PC-9 (cell line): ENCODE measurements around the gene ALPG. TPM values are rescaled to one million over a fixed set of nuclear protein-coding genes. Genes with fewer than 3 reads are reported as not detected.
"Not testable (repeated sequence)": the region's sequence is repeated elsewhere in the genome, so short reads cannot be mapped to it uniquely, and the experiment has no call there.

ENCODE experiments used
- BruUV-seq: library from RNA; stranded (reverse); fragments of 400-500 nt; replicated peaks from 2 replicates; lab custom pipeline; 2021; lab: Mats Ljungman, UMichigan
- CTCF ChIA-PET: fragments of 300-600 bp; sonication (Branson Sonifier 250); formaldehyde crosslinking; loops from one replicate; lab custom pipeline; 2022; ENCODE audit warnings: antibody characterized with exemption; lab: Charles Lee
- POLR2A ChIA-PET: fragments of 300-600 bp; sonication (Branson Sonifier 250); formaldehyde crosslinking; loops from one replicate; lab custom pipeline; 2022; ENCODE audit warnings: antibody characterized with exemption; ENCODE audit not compliant: unreplicated experiment; lab: Charles Lee
- DNase-seq, 2 experiments: peaks; one replicate each; pipeline versions ENCODE4 v3.0.0 to v3.0.0-alpha.2; 2015 to 2022; ENCODE audit warnings: mixed read lengths in 1 of 2
- H2AFZ ChIP-seq: fragments of 200-600 bp; sonication (generic); 2 replicates; pipeline ENCODE4 v1.8.1; 2017; ENCODE audit warnings: antibody characterized with exemption
- H3F3A ChIP-seq: fragments of 200-600 bp; sonication (generic); 2 replicates; pipeline ENCODE4 v1.8.1; 2017; ENCODE audit warnings: antibody characterized with exemption, mild to moderate bottlenecking, low read depth; ENCODE audit not compliant: insufficient read depth
- H3K27ac ChIP-seq: fragments of 200-600 bp; sonication (generic); 2 replicates; pipeline ENCODE4 v1.6.1; 2016; ENCODE audit warnings: mixed run types
- H3K27me3 ChIP-seq: fragments of 200-600 bp; sonication (generic); 2 replicates; pipeline ENCODE4 v1.6.1; 2016; ENCODE audit warnings: low read depth, mixed run types; ENCODE audit not compliant: insufficient read depth
- H3K36me3 ChIP-seq: fragments of 200-600 bp; sonication (generic); 2 replicates; pipeline ENCODE4 v1.6.1; 2016; ENCODE audit warnings: low read depth, mixed run types
- H3K4me1 ChIP-seq: fragments of 200-600 bp; sonication (generic); replicated peaks from 2 replicates; pipeline ENCODE4 v1.6.1; 2016; ENCODE audit warnings: mixed run types; ENCODE audit not compliant: insufficient read depth
- H3K4me2 ChIP-seq: fragments of 200-600 bp; sonication (generic); 2 replicates; pipeline ENCODE4 v1.6.1; 2017; ENCODE audit warnings: mixed run types
- H3K4me3 ChIP-seq: fragments of 200-600 bp; sonication (generic); 2 replicates; pipeline ENCODE4 v1.6.1; 2016; ENCODE audit warnings: mixed run types
- H3K79me2 ChIP-seq: fragments of 200-600 bp; sonication (generic); 2 replicates; pipeline ENCODE4 v1.6.1; 2017; ENCODE audit warnings: low read depth, mixed run types
- H3K9me2 ChIP-seq: fragments of 200-600 bp; sonication (generic); 2 replicates; pipeline ENCODE4 v1.8.1; 2017; ENCODE audit warnings: mild to moderate bottlenecking; ENCODE audit not compliant: insufficient read depth
- H3K9me3 ChIP-seq: fragments of 200-600 bp; sonication (generic); 2 replicates; pipeline ENCODE4 v1.8.1; 2016; ENCODE audit warnings: low read depth; ENCODE audit not compliant: insufficient read depth
- H4K20me1 ChIP-seq: fragments of 200-600 bp; sonication (generic); 2 replicates; pipeline ENCODE4 v1.8.1; 2017; ENCODE audit not compliant: insufficient read depth
- CTCF ChIP-seq: fragments of 200-600 bp; sonication (generic); conservative IDR thresholded peaks from 2 replicates; pipeline ENCODE4 v1.6.1; 2017; ENCODE audit warnings: mixed run types, antibody characterized with exemption, mild to moderate bottlenecking, moderate library complexity
- EZH2 ChIP-seq: fragments of 200-600 bp; sonication (generic); IDR thresholded peaks from 2 replicates; pipeline ENCODE4 v1.8.0; 2017; ENCODE audit warnings: antibody characterized with exemption, low read depth
- intact Hi-C: fragments of 100-400 bp; cut with micrococcal nuclease; formaldehyde crosslinking; loops from one replicate; pipeline ENCODE4 v1.10.0; 2022; ENCODE audit not compliant: unreplicated experiment
- total RNA-seq: library from RNA; stranded (reverse); gene quantifications from 2 replicates; pipeline ENCODE4 v1.2.3, GENCODE V29; 2021

Gene ALPG
- total RNA-seq, 1 experiment from 2014 or later: 0.76 TPM

- not testable (repeated sequence) for BruUV-seq
These were observed 39.7 kb downstream of the ALPG start for GRCh38 chr2:232446266-232446777.

GRCh38 chr2:232447091-232447620 is 40.5 kb downstream of the ALPG start:
- Histone ChIP-seq H3F3A (no peaks in the 10 kb centered on the region), H4K20me1 (no peaks in the 10 kb centered on the region), H3K79me2 (no peaks in the 10 kb centered on the region), H3K27me3 (peaks cover 6% of the 10 kb centered on the region), H2AFZ (no peak overlapping the region), H3K27ac (no peak overlapping the region), H3K4me2 (no peak overlapping the region), H3K9me3 (no peaks in the 10 kb centered on the region), H3K4me1 (no peaks in the 10 kb centered on the region), H3K4me3 (no peak overlapping the region), H3K9me2 (no peaks in the 10 kb centered on the region), H3K36me3 (no peaks in the 10 kb centered on the region)
- TF ChIP-seq EZH2 (no peak), CTCF (no peak)
- no peak for DNase-seq
- ChIA-PET POLR2A (no interaction called here), CTCF (interaction anchor here (0.6 kb wide), 1 partner anchor 526 kb away, joined by 4 read pairs; no protein-coding TSS in a partner anchor)
- BruUV-seq: no TSS peak
- intact Hi-C loops: loop anchor here (2.0 kb wide), 1 partner anchor 76 kb away; no protein-coding TSS in a partner anchor

More at GRCh38 chr2:232446266-232446777, 39.7 kb downstream of the ALPG start:
- H3K4me1 ChIP-seq, H3K4me3 ChIP-seq, H4K20me1 ChIP-seq, POLR2A ChIA-PET, H3K27ac ChIP-seq, H3K27me3 ChIP-seq, H3K4me2 ChIP-seq, H3K9me3 ChIP-seq, H3K79me2 ChIP-seq, DNase-seq, H2AFZ ChIP-seq, H3F3A ChIP-seq, H3K9me2 ChIP-seq, H3K36me3 ChIP-seq: not testable (repeated sequence)
- peak; percentile 70 for TF ChIP-seq CTCF
- CTCF ChIA-PET: interaction anchor here (0.9 kb wide), 1 partner anchor 55 kb away, joined by 3 read pairs; no protein-coding TSS in a partner anchor
- intact Hi-C loops: loop anchor here (2.0 kb wide), 1 partner anchor 76 kb away; no protein-coding TSS in a partner anchor

- no peak for DNase-seq
- no peaks in the 10 kb centered on the region for H3F3A ChIP-seq
- BruUV-seq: no TSS peak
- no peak overlapping the region for H2AFZ ChIP-seq
- intact Hi-C loops: loop anchor here (2.0 kb wide), 1 partner anchor 75 kb away; no protein-coding TSS in a partner anchor
- ChIA-PET POLR2A (no interaction called here), CTCF (interaction anchor here (0.6 kb wide), 1 partner anchor 527 kb away, joined by 4 read pairs; no protein-coding TSS in a partner anchor)
- H3K4me1 ChIP-seq: no peaks in the 10 kb centered on the region
- no peak overlapping the region for H3K27ac ChIP-seq
- no peak overlapping the region for H3K4me2 ChIP-seq
- H3K79me2 ChIP-seq: no peaks in the 10 kb centered on the region
- H3K27me3 ChIP-seq: peaks cover 12% of the 10 kb centered on the region
- no peaks in the 10 kb centered on the region for H3K36me3 ChIP-seq
- H3K9me3 ChIP-seq: no peaks in the 10 kb centered on the region
- H3K9me2 ChIP-seq: no peaks in the 10 kb centered on the region
- H4K20me1 ChIP-seq: no peaks in the 10 kb centered on the region
- H3K4me3 ChIP-seq: no peak overlapping the region
- TF ChIP-seq CTCF (no peak), EZH2 (no peak)
These were observed 41.1 kb downstream of the ALPG start for GRCh38 chr2:232447638-232448303.
